Naive thymus-derived CD8-positive, alpha-beta T cell (primary cell): ENCODE measurements around the gene CCDC57. TPM values are rescaled to one million over a fixed set of nuclear protein-coding genes. Genes with fewer than 3 reads are reported as not detected.

Experiments
- ATAC-seq, 2 donors: fragments of 150-1000 bp; cut with Tn5 transposase in 1 of 2; sonication (Bioruptor Pico), chemical (Tn5 transposase) in 1 of 2; 1 replicate in 1 of 2; 2 replicates in 1 of 2; pipeline ENCODE4 v1.10.0; 2021; ENCODE audit warnings: mild to moderate bottlenecking in 2 of 2, moderate library complexity in 2 of 2
- POLR2A ChIA-PET: fragments of 350-600 bp; sonication (Branson Sonifier 250); formaldehyde crosslinking; loops from one replicate; lab custom pipeline; 2021; ENCODE audit warnings: antibody characterized with exemption; lab: Charles Lee
- DNase-seq, 10 donors: peaks; one replicate each; pipeline versions ENCODE4 v3.0.0 to v3.0.0-alpha.2; 2020 to 2022
- H3K27ac Mint-ChIP-seq, 10 donors: one replicate each; pipeline ENCODE4 v1.8.0; 2020 to 2022; ENCODE audit warnings: mild to moderate bottlenecking in 10 of 10, mixed read lengths in 10 of 10, moderate library complexity in 4 of 10, inconsistent platforms in 1 of 10
- H3K27me3 Mint-ChIP-seq, 5 donors: one replicate each; pipeline ENCODE4 v1.8.0; 2021 to 2022; ENCODE audit warnings: mixed read lengths in 5 of 5
- H3K36me3 Mint-ChIP-seq, 3 donors: one replicate each; pipeline ENCODE4 v1.8.0; 2020 to 2022; ENCODE audit warnings: mixed read lengths in 3 of 3, mild to moderate bottlenecking in 2 of 3, inconsistent platforms in 1 of 3
- H3K4me1 Mint-ChIP-seq, 4 donors: one replicate each; pipeline ENCODE4 v1.8.0; 2021 to 2022; ENCODE audit warnings: mixed read lengths in 4 of 4
- H3K4me3 Mint-ChIP-seq, 10 donors: one replicate each; pipeline ENCODE4 v1.8.0; 2020 to 2022; ENCODE audit warnings: mild to moderate bottlenecking in 10 of 10, mixed read lengths in 10 of 10, moderate library complexity in 6 of 10, inconsistent platforms in 1 of 10
- H3K9me3 Mint-ChIP-seq, 9 donors: one replicate each; pipeline ENCODE4 v1.8.0; 2020 to 2022; ENCODE audit warnings: mixed read lengths in 9 of 9, mild to moderate bottlenecking in 3 of 9, inconsistent platforms in 1 of 9, moderate library complexity in 1 of 9
- polyA plus RNA-seq, 3 donors: library from polyadenylated mRNA; unstranded; fragments of 300-500 nt; fragmentation: Illumina TruSeq; gene quantifications; one replicate each; pipeline ENCODE4 v1.2.3, GENCODE V29; 2021
- total RNA-seq, 8 experiments: library from RNA in 2 of 8; stranded (reverse) in 2 of 8; gene quantifications; one replicate each; pipeline ENCODE4 v1.2.3 and lab custom pipeline; 2021 to 2026

CCDC57 gene
- total and polyA plus RNA-seq, 5 experiments from 2014 or later = 39.6 to 80.0 (median 53.5) TPM

DNA sequence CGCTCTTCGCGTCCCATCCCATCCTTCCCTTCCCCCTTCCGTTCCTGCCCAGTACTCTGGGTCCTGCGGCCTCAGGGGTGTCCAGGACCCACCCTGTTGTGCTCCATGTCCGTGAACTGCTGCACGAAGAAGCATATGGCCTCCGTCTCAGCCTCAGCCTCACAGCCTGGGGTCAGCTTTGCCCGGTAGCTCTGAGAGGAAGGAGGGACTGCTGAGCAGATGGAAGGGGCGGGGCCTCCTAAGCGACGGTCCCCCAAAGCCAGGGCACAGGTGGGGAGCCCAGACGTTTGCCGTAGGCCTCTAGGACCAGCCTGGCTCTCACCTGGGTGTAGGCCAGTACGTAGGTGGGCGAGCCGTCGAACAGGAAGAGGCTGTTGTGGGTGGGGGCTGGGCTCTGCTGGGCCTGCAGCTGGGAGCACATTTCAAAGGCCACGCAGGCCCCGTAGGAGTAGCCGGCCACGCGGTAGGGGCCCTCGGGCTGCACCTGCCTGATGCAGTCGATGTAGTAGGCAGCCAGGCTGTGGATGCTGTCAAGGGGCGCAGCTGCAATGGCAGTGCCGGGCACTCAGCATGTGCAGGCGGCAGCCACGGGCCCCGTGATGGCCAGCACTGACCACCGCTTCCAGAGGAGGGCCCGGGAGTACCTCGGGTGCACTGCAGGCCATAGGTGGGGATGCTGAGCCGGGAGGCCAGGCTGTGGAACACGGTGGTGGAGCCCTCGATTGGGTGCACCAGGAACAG is 132.4 kb downstream of the CCDC57 start:
- no peaks in the 10 kb centered on the region for H3K4me1 Mint-ChIP-seq
- no peaks in the 10 kb centered on the region for H3K9me3 Mint-ChIP-seq
- H3K4me3 Mint-ChIP-seq = no peak overlapping the region
- H3K27ac Mint-ChIP-seq = peak overlapping the region in 1 of 10 donors; percentile 40
- peaks cover 0 to 29% (median 5%) of the 10 kb centered on the region in 3 donors for H3K36me3 Mint-ChIP-seq
- H3K27me3 Mint-ChIP-seq = no peaks in the 10 kb centered on the region
- POLR2A ChIA-PET = no interaction called here
- ATAC-seq = no peak
- no peak for DNase-seq

DNA sequence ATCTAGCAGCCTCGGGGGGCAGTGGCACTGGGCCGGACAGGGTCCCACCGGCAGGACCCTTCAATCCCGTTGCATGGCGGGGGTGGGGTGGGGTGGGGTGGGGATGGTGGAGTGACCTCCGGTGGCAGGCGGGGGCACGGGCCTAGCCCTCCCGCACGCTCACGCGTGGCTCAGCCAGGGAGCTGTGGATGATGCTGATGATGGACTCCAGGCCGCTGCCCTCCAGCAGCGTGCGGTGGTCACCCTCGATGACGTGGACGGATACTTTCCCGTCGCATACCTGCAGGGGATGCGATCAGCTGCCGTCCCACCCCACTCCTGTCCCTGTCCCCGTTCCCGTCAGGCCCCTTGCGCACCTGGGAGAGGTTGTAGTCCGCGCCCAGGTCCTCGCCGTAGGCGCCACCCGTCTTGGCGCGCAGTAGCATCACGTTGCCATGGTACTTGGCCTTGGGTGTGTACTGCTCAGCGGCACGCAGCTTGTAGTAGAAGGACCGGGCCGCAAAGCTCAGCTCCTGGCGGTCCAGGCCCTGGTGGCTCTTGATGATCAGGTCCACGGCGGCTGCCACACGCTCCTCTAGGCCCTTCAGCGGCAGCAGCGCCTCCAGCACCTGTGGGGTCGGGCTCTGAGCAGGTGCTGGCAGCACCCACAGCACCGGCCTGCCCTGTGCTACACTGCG is 133.5 kb downstream of the CCDC57 start:
- Mint-ChIP-seq H3K36me3 (peaks cover 0 to 25% (median 5%) of the 10 kb centered on the region in 3 donors), H3K27ac (no peak overlapping the region), H3K4me1 (no peaks in the 10 kb centered on the region), H3K9me3 (no peaks in the 10 kb centered on the region), H3K4me3 (peak overlapping the region in 1 of 10 donors; percentile 14), H3K27me3 (no peaks in the 10 kb centered on the region)
- ATAC-seq = no peak
- POLR2A ChIA-PET = interaction anchor here (0.6 kb wide), 1 partner anchor 515 kb away, joined by 8 read pairs; no protein-coding TSS in a partner anchor
- no peak for DNase-seq

GRCh38 chr17:82078433-82078832 is 134.2 kb downstream of the CCDC57 start:
- POLR2A ChIA-PET = no interaction called here
- peak overlapping the region in 1 of 10 donors; percentile 71 for H3K27ac Mint-ChIP-seq
- H3K36me3 Mint-ChIP-seq = peaks cover 0 to 21% (median 5%) of the 10 kb centered on the region in 3 donors
- no peaks in the 10 kb centered on the region for H3K27me3 Mint-ChIP-seq
- no peaks in the 10 kb centered on the region for H3K9me3 Mint-ChIP-seq
- ATAC-seq (no peak), DNase-seq (no peak)
- H3K4me1 Mint-ChIP-seq = no peaks in the 10 kb centered on the region
- H3K4me3 Mint-ChIP-seq = no peak overlapping the region

GRCh38 chr17:82077617-82078358 is 134.9 kb downstream of the CCDC57 start:
- Mint-ChIP-seq H3K27me3 (no peaks in the 10 kb centered on the region), H3K27ac (peak overlapping the region in 1 of 10 donors; percentile 71), H3K36me3 (peaks cover 0 to 17% (median 5%) of the 10 kb centered on the region in 3 donors), H3K9me3 (no peaks in the 10 kb centered on the region), H3K4me3 (no peak overlapping the region), H3K4me1 (no peaks in the 10 kb centered on the region)
- no peak for DNase-seq
- POLR2A ChIA-PET = no interaction called here
- peak in 1 of 2 donors; percentile 14 for ATAC-seq

DNA sequence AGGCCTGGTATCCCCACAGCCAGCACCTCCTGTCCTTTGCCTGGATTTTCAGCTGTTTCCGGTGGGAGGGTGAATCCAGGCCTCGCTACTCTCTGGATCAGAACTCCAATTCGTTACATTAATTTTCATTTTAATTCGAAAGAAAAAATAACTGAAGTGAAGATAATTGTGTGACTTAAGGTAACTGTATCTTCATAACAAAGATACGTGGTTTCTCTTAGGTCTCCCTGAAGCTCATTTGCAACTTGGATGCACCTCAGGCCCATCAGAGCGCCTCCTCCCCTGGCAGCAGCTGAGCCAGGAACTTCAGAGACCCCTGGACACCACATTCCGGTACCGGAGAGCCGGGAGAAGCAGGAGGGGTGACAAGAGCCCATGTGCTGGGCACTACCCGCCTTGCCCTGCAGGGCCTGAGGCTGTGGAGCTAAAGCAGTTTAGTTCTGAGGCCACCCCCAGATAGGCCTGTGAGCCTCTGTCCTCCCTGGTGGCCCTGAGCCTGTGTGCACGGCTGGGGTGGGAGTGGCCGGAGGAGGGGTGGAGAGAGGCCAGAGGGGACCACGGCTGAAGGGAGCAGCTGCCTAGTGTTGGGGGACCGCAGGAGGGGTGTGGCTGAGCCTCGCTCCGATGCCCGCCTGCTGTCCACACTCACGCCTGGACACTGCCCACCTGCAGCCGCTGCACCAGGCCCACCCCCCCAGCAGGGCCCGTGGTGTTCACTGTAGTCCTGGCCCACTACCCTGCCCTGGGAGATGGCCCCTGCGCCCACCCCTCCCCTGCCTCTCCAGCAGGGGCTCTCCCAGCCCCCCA is 135.7 kb downstream of the CCDC57 start:
- ATAC-seq = no peak

GRCh38 chr17:82076018-82076784 is 136.4 kb downstream of the CCDC57 start:
- ATAC-seq (peak in 1 of 2 donors; percentile 9), DNase-seq (no peak)
- Mint-ChIP-seq H3K4me3 (peak overlapping the region in 1 of 10 donors; percentile 42), H3K4me1 (no peaks in the 10 kb centered on the region), H3K9me3 (no peaks in the 10 kb centered on the region), H3K27me3 (no peaks in the 10 kb centered on the region), H3K36me3 (peaks cover 0 to 13% (median 5%) of the 10 kb centered on the region in 3 donors), H3K27ac (peak overlapping the region in 1 of 10 donors; percentile 28)
- POLR2A ChIA-PET = interaction anchor here (0.7 to 1.2 kb wide), 2 partner anchors 15 to 165 kb away, joined by 3 to 4 read pairs; no protein-coding TSS in a partner anchor

More for the DNA sequence above, 135.7 kb downstream of the CCDC57 start:
- Mint-ChIP-seq H3K4me3 (peak overlapping the region in 1 of 10 donors; percentile 42), H3K27me3 (no peaks in the 10 kb centered on the region), H3K9me3 (no peaks in the 10 kb centered on the region), H3K36me3 (peaks cover 0 to 16% (median 5%) of the 10 kb centered on the region in 3 donors), H3K4me1 (no peaks in the 10 kb centered on the region), H3K27ac (peak overlapping the region in 1 of 10 donors; percentile 28)
- POLR2A ChIA-PET = no interaction called here
- DNase-seq = no peak

- no peak overlapping the region for H3K27ac Mint-ChIP-seq
- POLR2A ChIA-PET = no interaction called here
- H3K9me3 Mint-ChIP-seq = no peaks in the 10 kb centered on the region
- no peak overlapping the region for H3K4me3 Mint-ChIP-seq
- H3K4me1 Mint-ChIP-seq = no peaks in the 10 kb centered on the region
- ATAC-seq (no peak), DNase-seq (no peak)
- H3K36me3 Mint-ChIP-seq = peaks cover 0 to 3% (median 0%) of the 10 kb centered on the region in 3 donors
- no peaks in the 10 kb centered on the region for H3K27me3 Mint-ChIP-seq
Measured at GRCh38 chr17:82073446-82073845, 139.2 kb downstream of the CCDC57 start.

GRCh38 chr17:82072827-82073226 is 139.8 kb downstream of the CCDC57 start:
- ATAC-seq = no peak
- POLR2A ChIA-PET = interaction anchor here (0.7 kb wide), 2 partner anchors 154 to 915 kb away, joined by 3 to 4 read pairs; no protein-coding TSS in a partner anchor
- Mint-ChIP-seq H3K27ac (no peak overlapping the region), H3K4me1 (no peaks in the 10 kb centered on the region), H3K27me3 (no peaks in the 10 kb centered on the region), H3K36me3 (no peaks in the 10 kb centered on the region), H3K4me3 (no peak overlapping the region), H3K9me3 (no peaks in the 10 kb centered on the region)
- no peak for DNase-seq

DNA sequence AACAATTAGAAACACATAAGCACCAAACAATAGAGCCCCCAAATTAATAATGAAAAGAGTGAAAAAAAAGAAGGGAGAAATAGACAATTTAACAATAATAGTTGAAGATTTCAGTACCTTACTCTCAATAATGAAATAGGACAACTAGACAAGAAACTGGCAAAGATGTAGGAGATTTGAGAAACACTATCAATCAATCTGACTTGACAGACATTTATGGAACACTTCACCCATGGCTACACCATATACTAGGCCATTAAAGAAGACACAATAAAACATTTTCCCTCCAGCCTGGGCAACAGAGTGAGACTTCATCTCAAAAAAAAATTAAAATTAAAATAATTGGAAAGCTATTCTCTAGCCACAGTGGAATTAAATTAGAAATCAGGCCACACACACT is 142.0 kb downstream of the CCDC57 start:
- Mint-ChIP-seq H3K4me3 (no peak overlapping the region), H3K36me3 (no peaks in the 10 kb centered on the region), H3K9me3 (no peaks in the 10 kb centered on the region), H3K27ac (no peak overlapping the region), H3K27me3 (no peaks in the 10 kb centered on the region), H3K4me1 (peaks cover 0 to 14% (median 7%) of the 10 kb centered on the region in 4 donors)
- no peak for ATAC-seq
- no peak for DNase-seq
- POLR2A ChIA-PET = interaction anchor here (1.5 kb wide), 1 partner anchor 28 kb away, joined by 4 read pairs; the partner anchor contains the start of gene FASN

- Mint-ChIP-seq H3K36me3 (peaks cover 0 to 2% (median 0%) of the 10 kb centered on the region in 3 donors), H3K4me3 (peak within 1 kb of the TSS; percentile 76 to 88 (median 84)), H3K27ac (peak within 1 kb of the TSS; percentile 81 to 97 (median 92)), H3K9me3 (no peaks in the 10 kb centered on the region), H3K27me3 (no peaks in the 10 kb centered on the region), H3K4me1 (peaks cover 0 to 29% (median 12%) of the 10 kb centered on the region in 4 donors)
- ATAC-seq = peak; percentile 86 to 88
- POLR2A ChIA-PET = interaction anchor here (0.6 to 4.5 kb wide), 15 partner anchors 10 to 232 kb away, joined by 3 to 38 read pairs (median 4); partner anchors contain the start of genes CENPX, DCXR, FASN and GPS1
- peak; percentile 44 to 78 (median 69) for DNase-seq
Measured at GRCh38 chr17:82065638-82066303, 146.9 kb downstream of the CCDC57 start, which contains the start of gene DUS1L. DUS1L (minus strand) TSS chr17:82065804; CDS start chr17:82065059, 745 bp downstream.
